Endothelial cell of umbilical vein (primary cell): ENCODE measurements around the gene RAP1GDS1.

Source experiments
- GATA2 ChIP-seq: IDR thresholded peaks from 2 replicates; pipeline ENCODE4 v1.7.0; 2011; ENCODE audit warnings: low read depth, mild to moderate bottlenecking, moderate library complexity, mixed read lengths, low read length; ENCODE audit not compliant: insufficient read length, insufficient read depth
- POLR2A ChIP-seq: IDR thresholded peaks from 2 replicates; pipeline ENCODE4 v1.6.1; 2012; ENCODE audit warnings: low read depth, mild to moderate bottlenecking, control low read depth, low read length
- POLR2AphosphoS5 ChIP-seq: IDR thresholded peaks from 2 replicates; pipeline ENCODE4 v1.6.1; 2012; ENCODE audit warnings: low read depth, mild to moderate bottlenecking, control low read depth, low read length, moderate library complexity; ENCODE audit not compliant: insufficient read depth
- TF ChIP-seq, protein P1 (sequence below), 2 donors: IDR thresholded peaks; 1 replicate in 1 of 2; 2 replicates in 1 of 2; pipeline ENCODE4 v1.5.1; 2011; ENCODE audit warnings: low read length in 2 of 2, mild to moderate bottlenecking in 2 of 2, moderate library complexity in 2 of 2, control low read depth in 1 of 2, inconsistent platforms in 1 of 2, low read depth in 1 of 2; ENCODE audit not compliant: insufficient read depth in 1 of 2; ENCODE audit errors: extremely low read depth in 1 of 2

DNA sequence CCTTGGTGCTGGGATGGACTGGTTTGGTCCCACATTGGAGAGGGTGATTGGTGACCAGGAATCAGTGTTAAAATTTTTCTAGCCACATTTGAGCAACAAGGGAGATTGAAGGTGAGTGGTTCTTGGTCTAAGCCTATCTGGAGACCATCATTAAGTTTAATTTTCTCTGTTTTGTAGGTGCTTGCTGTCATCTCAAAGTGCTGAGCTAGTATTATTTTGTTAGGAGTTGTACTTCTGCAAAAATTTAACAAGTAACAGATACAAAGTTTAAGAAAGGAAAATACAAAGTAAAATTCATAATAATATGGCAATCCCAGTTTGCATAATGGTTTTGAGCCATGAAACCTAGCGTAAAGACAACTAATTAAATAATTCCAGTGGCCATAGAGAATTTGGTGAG, 66.5 kb downstream of the RAP1GDS1 start:
- TF ChIP-seq POLR2AphosphoS5 (no peak), GATA2 (no peak), POLR2A (no peak)
- TF ChIP-seq, protein P1, sequence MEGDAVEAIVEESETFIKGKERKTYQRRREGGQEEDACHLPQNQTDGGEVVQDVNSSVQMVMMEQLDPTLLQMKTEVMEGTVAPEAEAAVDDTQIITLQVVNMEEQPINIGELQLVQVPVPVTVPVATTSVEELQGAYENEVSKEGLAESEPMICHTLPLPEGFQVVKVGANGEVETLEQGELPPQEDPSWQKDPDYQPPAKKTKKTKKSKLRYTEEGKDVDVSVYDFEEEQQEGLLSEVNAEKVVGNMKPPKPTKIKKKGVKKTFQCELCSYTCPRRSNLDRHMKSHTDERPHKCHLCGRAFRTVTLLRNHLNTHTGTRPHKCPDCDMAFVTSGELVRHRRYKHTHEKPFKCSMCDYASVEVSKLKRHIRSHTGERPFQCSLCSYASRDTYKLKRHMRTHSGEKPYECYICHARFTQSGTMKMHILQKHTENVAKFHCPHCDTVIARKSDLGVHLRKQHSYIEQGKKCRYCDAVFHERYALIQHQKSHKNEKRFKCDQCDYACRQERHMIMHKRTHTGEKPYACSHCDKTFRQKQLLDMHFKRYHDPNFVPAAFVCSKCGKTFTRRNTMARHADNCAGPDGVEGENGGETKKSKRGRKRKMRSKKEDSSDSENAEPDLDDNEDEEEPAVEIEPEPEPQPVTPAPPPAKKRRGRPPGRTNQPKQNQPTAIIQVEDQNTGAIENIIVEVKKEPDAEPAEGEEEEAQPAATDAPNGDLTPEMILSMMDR (IDR thresholded peaks at IDR 0.05; ENCODE audit: extremely low read depth in 1 of 2, insufficient read depth in 1 of 2, low read depth in 1 of 2, low read length in 2 of 2): no peak
